ENCODE data around the gene TSPAN4. TPM values are rescaled to one million over a fixed set of nuclear protein-coding genes. Genes with fewer than 3 reads are reported as not detected.
A peak's percentile ranks its signal among the peaks of the same experiment; 100 is the strongest.

Gene TSPAN4
- total and polyA plus RNA-seq, 4 donors: 16.5 to 38.1 (median 30.4) TPM

DNA sequence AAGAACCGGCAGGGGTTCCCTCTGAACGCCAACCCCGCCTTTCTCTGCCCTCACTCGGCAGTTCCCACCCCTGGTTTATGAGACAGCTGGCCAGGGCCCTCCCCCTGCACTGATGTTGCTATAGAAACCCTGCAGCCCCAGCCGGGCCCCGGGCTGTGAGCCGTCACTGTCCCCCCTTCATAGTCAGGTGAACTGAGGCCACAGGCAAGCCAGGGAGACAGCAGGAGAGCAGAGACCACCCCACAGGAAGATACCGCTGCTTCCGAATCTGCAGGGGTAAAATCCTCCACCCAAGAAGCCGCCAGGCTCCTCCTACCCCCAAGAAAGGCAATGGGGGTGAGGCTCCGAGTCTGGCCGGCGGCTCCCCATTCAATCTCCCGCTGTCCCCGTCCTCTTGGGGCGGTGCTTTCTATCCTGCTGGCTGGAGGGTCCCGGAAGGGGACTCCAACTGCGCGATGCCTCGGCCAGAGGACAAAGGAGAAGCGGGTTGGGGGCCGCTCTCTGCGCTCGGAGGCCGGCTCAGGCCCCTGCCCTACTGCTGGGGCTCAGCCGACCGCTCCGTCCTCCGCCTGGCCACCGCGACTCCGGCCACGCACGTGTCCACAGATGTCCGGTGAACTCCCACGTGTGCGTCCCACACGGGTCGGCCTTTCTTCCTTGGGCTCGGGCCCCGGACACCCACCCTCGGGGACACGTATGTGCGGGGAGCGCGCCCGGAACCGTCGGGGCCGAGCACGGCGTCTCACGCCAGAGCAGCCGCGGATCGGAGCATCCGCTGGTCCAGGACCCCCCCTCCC, 45.2 kb upstream of the TSPAN4 start:
- peaks cover 11 to 46% (median 28%) of the 10 kb centered on the region in 4 donors for H3K4me1 ChIP-seq (ENCODE audit: control insufficient read depth in 4 of 4, insufficient read depth in 4 of 4, low read length in 3 of 4)
- TF ChIP-seq GABPA (IDR thresholded peaks at IDR 0.05 in 1 of 2, conservative IDR thresholded peaks at IDR 0.05 in 1 of 2): no peak
- peak; percentile 5 for TF ChIP-seq SP1 (IDR thresholded peaks at IDR 0.05)
- no peak for TF ChIP-seq YY1 (IDR thresholded peaks at IDR 0.05)
- 1% methylated on average over 57 of the region's 57 CpGs for whole genome bisulfite sequencing
- peak overlapping the region; percentile 8 to 77 (median 46) for H3K4me3 ChIP-seq (ENCODE audit: low read depth in 1 of 3, low read length in 3 of 3)
- peak; percentile 57 for DNase-seq (ENCODE audit: low spot score)
- H3K9ac ChIP-seq (ENCODE audit: low read depth in 1 of 2, low read length in 2 of 2): peak overlapping the region; percentile 17 to 58
- peak overlapping the region; percentile 97 to 98 for H3K27ac ChIP-seq (ENCODE audit: low read depth in 1 of 2, low read length in 2 of 2)
- H3K9me3 ChIP-seq (ENCODE audit: control insufficient read depth in 4 of 4, low read length in 3 of 4): no peaks in the 10 kb centered on the region
- H3K27me3 ChIP-seq (ENCODE audit: control insufficient read depth in 4 of 4, insufficient read depth in 4 of 4, low read length in 3 of 4): no peaks in the 10 kb centered on the region
- peaks cover 0 to 8% (median 3%) of the 10 kb centered on the region in 4 donors for H3K36me3 ChIP-seq (ENCODE audit: control insufficient read depth in 4 of 4, insufficient read depth in 3 of 4, low read depth in 1 of 4, low read length in 3 of 4)

DNA sequence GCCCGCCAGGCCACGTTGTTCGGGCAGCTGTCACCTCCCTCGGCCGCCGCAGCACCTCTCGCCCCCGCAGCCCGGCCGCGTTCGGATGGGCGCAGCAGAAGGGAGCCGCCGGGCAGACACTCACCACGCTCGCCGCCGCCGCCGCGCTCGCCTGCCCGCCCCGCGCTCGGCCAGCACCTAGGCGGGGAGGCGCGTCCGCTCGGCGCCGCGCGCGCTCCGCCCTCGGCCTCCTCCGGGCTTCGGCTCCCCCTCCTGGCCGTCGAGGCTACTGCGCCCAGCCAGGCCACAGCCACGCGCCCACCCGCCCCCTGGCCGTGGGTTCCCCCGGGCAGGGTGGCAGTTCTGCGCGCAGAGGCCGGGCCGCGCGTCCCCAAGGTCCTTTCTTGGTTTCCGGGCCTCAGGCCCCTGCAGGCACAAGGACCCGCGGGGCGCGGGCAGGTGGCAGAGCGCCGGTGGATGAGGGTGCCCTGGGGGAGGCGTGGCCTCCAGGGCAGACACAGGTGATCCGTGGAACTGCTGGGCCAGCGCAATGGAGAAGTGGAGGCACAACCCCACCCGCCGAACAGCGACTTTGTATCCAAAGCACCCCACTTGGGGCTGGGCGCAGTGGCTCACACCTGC, 44.4 kb upstream of the TSPAN4 start, which contains the start of gene SLC25A22:
TSS of gene SLC25A22 (minus strand) at position 189 of the 621 bp plus-strand sequence. CDS start 3,275 bp downstream, outside the sequence.
- Histone ChIP-seq H3K4me3 (ENCODE audit: low read depth in 1 of 3, low read length in 3 of 3) (peak within 1 kb of the TSS; percentile 8 to 77 (median 46)), H3K4me1 (ENCODE audit: control insufficient read depth in 4 of 4, insufficient read depth in 4 of 4, low read length in 3 of 4) (peaks cover 11 to 46% (median 28%) of the 10 kb centered on the region in 4 donors), H3K9me3 (ENCODE audit: control insufficient read depth in 4 of 4, low read length in 3 of 4) (no peaks in the 10 kb centered on the region), H3K27me3 (ENCODE audit: control insufficient read depth in 4 of 4, insufficient read depth in 4 of 4, low read length in 3 of 4) (no peaks in the 10 kb centered on the region), H3K27ac (ENCODE audit: low read depth in 1 of 2, low read length in 2 of 2) (peak within 1 kb of the TSS; percentile 97 to 98), H3K36me3 (ENCODE audit: control insufficient read depth in 4 of 4, insufficient read depth in 3 of 4, low read depth in 1 of 4, low read length in 3 of 4) (peaks cover 0 to 7% (median 2%) of the 10 kb centered on the region in 4 donors), H3K9ac (ENCODE audit: low read depth in 1 of 2, low read length in 2 of 2) (peak within 1 kb of the TSS; percentile 17 to 58)
- DNase-seq (ENCODE audit: low spot score): peak; percentile 85
- TF ChIP-seq YY1 (IDR thresholded peaks at IDR 0.05): no peak
- TF ChIP-seq RAD21 (IDR thresholded peaks at IDR 0.05): peak in 1 of 2 donors; percentile 65
- no peak for TF ChIP-seq FOXA1 (IDR thresholded peaks at IDR 0.05)
- TF ChIP-seq, protein P1, sequence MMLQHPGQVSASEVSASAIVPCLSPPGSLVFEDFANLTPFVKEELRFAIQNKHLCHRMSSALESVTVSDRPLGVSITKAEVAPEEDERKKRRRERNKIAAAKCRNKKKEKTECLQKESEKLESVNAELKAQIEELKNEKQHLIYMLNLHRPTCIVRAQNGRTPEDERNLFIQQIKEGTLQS (IDR thresholded peaks at IDR 0.05): no peak
- no peak for TF ChIP-seq ZBTB33 (IDR thresholded peaks at IDR 0.05)
- TF ChIP-seq, protein P2, sequence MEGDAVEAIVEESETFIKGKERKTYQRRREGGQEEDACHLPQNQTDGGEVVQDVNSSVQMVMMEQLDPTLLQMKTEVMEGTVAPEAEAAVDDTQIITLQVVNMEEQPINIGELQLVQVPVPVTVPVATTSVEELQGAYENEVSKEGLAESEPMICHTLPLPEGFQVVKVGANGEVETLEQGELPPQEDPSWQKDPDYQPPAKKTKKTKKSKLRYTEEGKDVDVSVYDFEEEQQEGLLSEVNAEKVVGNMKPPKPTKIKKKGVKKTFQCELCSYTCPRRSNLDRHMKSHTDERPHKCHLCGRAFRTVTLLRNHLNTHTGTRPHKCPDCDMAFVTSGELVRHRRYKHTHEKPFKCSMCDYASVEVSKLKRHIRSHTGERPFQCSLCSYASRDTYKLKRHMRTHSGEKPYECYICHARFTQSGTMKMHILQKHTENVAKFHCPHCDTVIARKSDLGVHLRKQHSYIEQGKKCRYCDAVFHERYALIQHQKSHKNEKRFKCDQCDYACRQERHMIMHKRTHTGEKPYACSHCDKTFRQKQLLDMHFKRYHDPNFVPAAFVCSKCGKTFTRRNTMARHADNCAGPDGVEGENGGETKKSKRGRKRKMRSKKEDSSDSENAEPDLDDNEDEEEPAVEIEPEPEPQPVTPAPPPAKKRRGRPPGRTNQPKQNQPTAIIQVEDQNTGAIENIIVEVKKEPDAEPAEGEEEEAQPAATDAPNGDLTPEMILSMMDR (IDR thresholded peaks at IDR 0.05; ENCODE audit: low read depth, low read length, missing input control): peak; percentile 78
- TF ChIP-seq FOXA2 (IDR thresholded peaks at IDR 0.05): no peak
- WGBS: 3% methylated on average over 69 of the region's 69 CpGs

- Histone ChIP-seq H3K27me3 (ENCODE audit: control insufficient read depth in 4 of 4, insufficient read depth in 4 of 4, low read length in 3 of 4) (no peaks in the 10 kb centered on the region), H3K27ac (ENCODE audit: low read depth in 1 of 2, low read length in 2 of 2) (no peak overlapping the region), H3K9me3 (ENCODE audit: control insufficient read depth in 4 of 4, low read length in 3 of 4) (no peaks in the 10 kb centered on the region), H3K4me3 (ENCODE audit: low read depth in 1 of 3, low read length in 3 of 3) (no peak overlapping the region), H3K36me3 (ENCODE audit: control insufficient read depth in 4 of 4, insufficient read depth in 3 of 4, low read depth in 1 of 4, low read length in 3 of 4) (peaks cover 0 to 5% (median 2%) of the 10 kb centered on the region in 4 donors), H3K9ac (ENCODE audit: low read depth in 1 of 2, low read length in 2 of 2) (no peak overlapping the region), H3K4me1 (ENCODE audit: control insufficient read depth in 4 of 4, insufficient read depth in 4 of 4, low read length in 3 of 4) (peaks cover 18 to 40% (median 27%) of the 10 kb centered on the region in 4 donors)
- DNase-seq (ENCODE audit: low spot score): no peak
- 96% methylated on average over 32 of the region's 32 CpGs for WGBS
- no peak for TF ChIP-seq NR2F2 (IDR thresholded peaks at IDR 0.05)
- TF ChIP-seq, protein P3, sequence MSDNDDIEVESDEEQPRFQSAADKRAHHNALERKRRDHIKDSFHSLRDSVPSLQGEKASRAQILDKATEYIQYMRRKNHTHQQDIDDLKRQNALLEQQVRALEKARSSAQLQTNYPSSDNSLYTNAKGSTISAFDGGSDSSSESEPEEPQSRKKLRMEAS (IDR thresholded peaks at IDR 0.05): no peak
- no peak for TF ChIP-seq RXRA (IDR thresholded peaks at IDR 0.05)
- no peak for TF ChIP-seq EGR1 (IDR thresholded peaks at IDR 0.05; ENCODE audit: low read depth in 2 of 2)
- no peak for TF ChIP-seq RAD21 (IDR thresholded peaks at IDR 0.05)
- TF ChIP-seq FOXA1 (IDR thresholded peaks at IDR 0.05): no peak
- TF ChIP-seq ZBTB33 (IDR thresholded peaks at IDR 0.05): no peak
- TF ChIP-seq GABPA (IDR thresholded peaks at IDR 0.05 in 1 of 2, conservative IDR thresholded peaks at IDR 0.05 in 1 of 2): no peak
- TF ChIP-seq, protein P2 (IDR thresholded peaks at IDR 0.05; ENCODE audit: low read depth, low read length, missing input control): no peak
- TF ChIP-seq SP1 (IDR thresholded peaks at IDR 0.05): no peak
- TF ChIP-seq TAF1 (conservative IDR thresholded peaks at IDR 0.05): no peak
- no peak for TF ChIP-seq FOXA2 (IDR thresholded peaks at IDR 0.05)
Observed at GRCh38 chr11:799641-800316, 42.9 kb upstream of the TSPAN4 start.
